ENCODE measurements around the gene FASTKD3. TPM values are rescaled to one million over a fixed set of nuclear protein-coding genes. Genes with fewer than 3 reads are reported as not detected.

Gene FASTKD3
- total RNA-seq, 2 donors from 2014 or later = 11.4 to 12.2 TPM

DNA sequence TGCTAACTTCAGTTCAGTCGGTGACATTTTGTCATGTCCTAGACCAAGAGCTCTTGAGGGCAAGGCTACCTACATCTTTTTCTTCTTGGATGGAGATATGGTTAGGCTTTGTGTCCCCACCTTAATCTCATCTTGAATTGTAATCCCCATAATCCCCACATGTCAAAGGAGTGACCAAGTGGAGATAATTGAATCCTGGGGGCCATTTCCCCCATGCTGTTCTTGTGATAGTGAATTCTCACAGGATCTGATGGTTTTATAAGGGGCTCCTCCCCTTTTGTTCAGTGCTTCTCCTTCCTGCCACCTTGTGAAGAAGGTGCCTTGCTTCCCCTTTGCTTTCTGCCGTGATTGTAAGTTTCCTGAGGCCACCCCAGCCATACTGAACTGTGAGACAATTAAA is 15.8 kb downstream of the FASTKD3 start:
- no peak overlapping the region for H3K9ac ChIP-seq (ENCODE audit: low read depth in 2 of 2, low read length in 2 of 2)
- no peak for DNase-seq

DNA sequence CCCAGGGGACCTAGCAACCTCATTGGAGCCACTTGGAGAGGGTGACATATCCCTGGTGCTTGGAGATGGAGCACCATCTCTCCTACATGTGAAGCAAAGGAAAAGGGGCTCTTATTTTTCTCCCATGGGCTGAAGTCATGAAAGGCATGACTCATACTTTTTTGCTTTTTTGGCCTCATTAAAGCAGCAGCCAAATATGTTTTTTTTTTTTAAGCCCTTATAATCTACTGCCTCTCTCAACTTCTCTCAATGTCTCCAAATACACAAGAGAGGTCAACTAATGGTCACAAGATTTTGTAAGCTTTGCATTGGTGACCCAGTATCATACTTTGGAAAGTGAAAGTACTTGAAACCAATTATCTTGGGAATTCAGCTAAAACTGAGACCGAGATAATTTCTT is 16.3 kb downstream of the FASTKD3 start:
- Histone ChIP-seq H3K4me1 (peaks cover 4% of the 10 kb centered on the region), H3K9me3 (no peaks in the 10 kb centered on the region), H3K4me3 (no peak overlapping the region), H3K27ac (no peak overlapping the region), H3K27me3 (peaks cover 18% of the 10 kb centered on the region), H3K36me3 (no peaks in the 10 kb centered on the region), H3K9ac (ENCODE audit: low read depth in 2 of 2, low read length in 2 of 2) (no peak overlapping the region)
- DNase-seq = no peak
- TF ChIP-seq, protein P1, sequence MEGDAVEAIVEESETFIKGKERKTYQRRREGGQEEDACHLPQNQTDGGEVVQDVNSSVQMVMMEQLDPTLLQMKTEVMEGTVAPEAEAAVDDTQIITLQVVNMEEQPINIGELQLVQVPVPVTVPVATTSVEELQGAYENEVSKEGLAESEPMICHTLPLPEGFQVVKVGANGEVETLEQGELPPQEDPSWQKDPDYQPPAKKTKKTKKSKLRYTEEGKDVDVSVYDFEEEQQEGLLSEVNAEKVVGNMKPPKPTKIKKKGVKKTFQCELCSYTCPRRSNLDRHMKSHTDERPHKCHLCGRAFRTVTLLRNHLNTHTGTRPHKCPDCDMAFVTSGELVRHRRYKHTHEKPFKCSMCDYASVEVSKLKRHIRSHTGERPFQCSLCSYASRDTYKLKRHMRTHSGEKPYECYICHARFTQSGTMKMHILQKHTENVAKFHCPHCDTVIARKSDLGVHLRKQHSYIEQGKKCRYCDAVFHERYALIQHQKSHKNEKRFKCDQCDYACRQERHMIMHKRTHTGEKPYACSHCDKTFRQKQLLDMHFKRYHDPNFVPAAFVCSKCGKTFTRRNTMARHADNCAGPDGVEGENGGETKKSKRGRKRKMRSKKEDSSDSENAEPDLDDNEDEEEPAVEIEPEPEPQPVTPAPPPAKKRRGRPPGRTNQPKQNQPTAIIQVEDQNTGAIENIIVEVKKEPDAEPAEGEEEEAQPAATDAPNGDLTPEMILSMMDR (IDR thresholded peaks at IDR 0.05) = no peak
- intact Hi-C loops (cut with DNase I) = no loop called here

More for the DNA sequence above, 15.8 kb downstream of the FASTKD3 start:
- Histone ChIP-seq H3K9me3 (no peaks in the 10 kb centered on the region), H3K27me3 (peaks cover 18% of the 10 kb centered on the region), H3K27ac (no peak overlapping the region), H3K4me1 (peaks cover 4% of the 10 kb centered on the region), H3K36me3 (no peaks in the 10 kb centered on the region), H3K4me3 (no peak overlapping the region)
- TF ChIP-seq, protein P1 (IDR thresholded peaks at IDR 0.05) = no peak
- intact Hi-C loops (cut with DNase I) = no loop called here

DNA sequence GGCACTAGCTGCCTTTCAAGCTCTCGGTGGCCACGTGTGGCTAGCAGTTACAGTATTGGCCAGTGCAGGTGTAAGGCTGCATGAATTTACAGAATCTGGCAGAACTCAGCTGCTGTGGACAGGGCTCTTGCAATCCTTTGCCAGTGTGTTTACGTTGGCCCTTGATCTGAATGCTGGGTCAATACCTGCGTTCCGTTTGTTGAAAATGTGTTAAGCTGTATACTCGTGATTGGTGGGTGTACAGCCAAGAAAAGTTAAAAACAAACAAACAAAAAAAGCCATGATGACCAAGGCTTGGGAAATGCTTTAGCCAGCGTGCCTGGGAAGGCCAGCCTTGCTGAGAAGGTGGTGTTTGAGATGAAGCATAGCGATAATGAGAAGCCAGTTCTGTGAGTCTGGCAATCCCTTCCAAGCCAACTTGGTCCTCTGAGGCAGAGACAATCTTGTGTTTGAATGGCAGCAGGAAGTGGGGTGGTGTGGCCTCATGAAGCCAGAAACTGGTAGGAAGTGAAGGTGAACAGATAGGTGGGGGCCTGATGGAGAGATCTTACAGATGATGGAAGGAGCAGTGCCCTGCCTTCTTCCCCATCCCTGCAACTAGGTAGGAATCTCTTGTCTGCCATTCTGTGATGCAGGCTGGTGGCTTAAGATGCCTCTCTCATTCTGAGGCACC is 17.1 kb downstream of the FASTKD3 start:
- Histone ChIP-seq H3K9me3 (no peaks in the 10 kb centered on the region), H3K9ac (ENCODE audit: low read depth in 2 of 2, low read length in 2 of 2) (no peak overlapping the region), H3K4me3 (no peak overlapping the region), H3K36me3 (no peaks in the 10 kb centered on the region), H3K4me1 (peaks cover 4% of the 10 kb centered on the region), H3K27me3 (peaks cover 18% of the 10 kb centered on the region), H3K27ac (no peak overlapping the region)
- intact Hi-C loops (cut with DNase I) = no loop called here
- DNase-seq = no peak
- TF ChIP-seq, protein P1 (IDR thresholded peaks at IDR 0.05) = no peak

DNA sequence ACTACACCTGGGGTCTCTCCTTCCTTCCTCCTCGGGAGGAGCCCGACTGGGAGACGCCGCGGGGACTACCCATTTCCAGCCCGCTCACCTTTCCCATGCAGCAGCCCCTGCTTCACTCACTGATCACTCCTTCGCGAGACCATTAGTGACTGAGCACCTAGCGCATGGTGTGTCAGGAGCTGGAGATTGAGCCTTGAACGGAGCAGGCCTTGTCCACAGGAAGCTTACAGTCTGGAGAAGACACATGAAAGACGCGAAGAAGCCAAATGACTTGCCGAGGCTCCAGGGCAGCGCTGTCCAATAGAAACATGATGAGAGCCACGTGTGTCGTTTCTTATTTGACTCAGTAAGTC is 17.6 kb downstream of the FASTKD3 start:
- peaks cover 18% of the 10 kb centered on the region for H3K27me3 ChIP-seq
- no peak overlapping the region for H3K9ac ChIP-seq (ENCODE audit: low read depth in 2 of 2, low read length in 2 of 2)
- no peaks in the 10 kb centered on the region for H3K36me3 ChIP-seq
- intact Hi-C loops (cut with DNase I) = no loop called here
- no peak for DNase-seq
- H3K4me3 ChIP-seq = peak overlapping the region; percentile 49
- H3K9me3 ChIP-seq = no peaks in the 10 kb centered on the region
- TF ChIP-seq, protein P1 (IDR thresholded peaks at IDR 0.05) = no peak
- H3K4me1 ChIP-seq = peaks cover 4% of the 10 kb centered on the region
- no peak overlapping the region for H3K27ac ChIP-seq

DNA sequence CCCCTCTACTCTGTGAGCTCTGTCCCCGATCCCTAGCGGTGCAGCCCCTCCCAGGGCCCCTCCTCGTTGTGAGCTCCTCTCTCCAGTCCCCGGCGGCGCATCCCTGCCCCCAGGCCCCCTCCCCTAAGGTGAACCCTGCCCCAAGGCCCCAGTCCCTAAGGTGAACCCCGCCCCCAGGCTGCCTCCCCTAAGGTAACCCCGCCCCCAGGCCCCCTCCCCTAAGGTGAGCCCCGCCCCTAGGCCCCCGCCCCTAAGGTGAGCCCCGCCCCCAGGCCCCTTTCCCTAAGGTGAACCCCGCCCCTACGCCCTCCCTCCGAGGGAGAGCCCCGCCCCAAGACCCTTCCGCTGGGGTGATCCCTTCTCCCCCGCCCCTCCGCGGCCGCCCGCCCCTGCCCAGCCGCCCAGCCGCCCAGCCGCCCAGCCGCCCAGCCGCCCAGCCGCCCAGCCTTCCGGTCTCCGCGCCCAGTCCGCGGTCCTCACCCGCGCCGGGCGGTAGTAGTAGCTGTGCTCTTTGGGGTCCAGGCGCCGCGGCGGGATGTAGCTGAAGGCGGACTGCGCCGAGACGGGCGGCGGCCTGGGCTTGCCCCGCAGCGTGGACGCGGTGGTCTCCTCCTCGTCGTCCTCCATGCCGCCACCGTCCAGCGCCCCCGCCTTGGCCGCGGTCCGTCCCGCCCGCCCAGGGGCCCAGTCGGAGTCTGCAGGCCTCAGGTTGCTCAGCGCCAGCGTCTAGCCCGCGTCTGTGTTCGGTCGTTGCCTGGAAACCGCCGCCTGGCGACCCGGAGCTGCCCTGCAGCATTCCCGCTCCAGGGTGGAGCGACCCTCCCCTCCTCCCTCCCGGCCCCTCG is 18.2 kb downstream of the FASTKD3 start, which contains the start of gene CFAP90:
Gene CFAP90, minus strand, starts transcription at position 739 of the 845 bp plus-strand sequence. Its CDS starts 112 bp downstream, at position 627.
- TF ChIP-seq, protein P1 (IDR thresholded peaks at IDR 0.05) = no peak
- Histone ChIP-seq H3K9me3 (no peaks in the 10 kb centered on the region), H3K9ac (ENCODE audit: low read depth in 2 of 2, low read length in 2 of 2) (peak within 1 kb of the TSS in 1 of 2 donors; percentile 35), H3K4me1 (peaks cover 4% of the 10 kb centered on the region), H3K27ac (no peak within 1 kb of the TSS), H3K4me3 (peak within 1 kb of the TSS; percentile 49), H3K27me3 (peaks cover 18% of the 10 kb centered on the region), H3K36me3 (no peaks in the 10 kb centered on the region)
- intact Hi-C loops (cut with DNase I) = no loop called here
- peak; percentile 29 for DNase-seq

Data from colonic mucosa (tissue), 4 donors.